GM19239 (cell line): ENCODE measurements around the gene ZDHHC13.

Source experiments
- DNase-seq: peaks from one replicate; pipeline ENCODE4 v3.0.0; 2011; ENCODE audit warnings: low spot score; ENCODE audit not compliant: insufficient read length
- FAIRE-seq: peaks from 2 replicates; lab custom pipeline; 2011; peaks lifted over from hg19 to GRCh38; lab: Jason Lieb, UNC

Gene ZDHHC13

DNA sequence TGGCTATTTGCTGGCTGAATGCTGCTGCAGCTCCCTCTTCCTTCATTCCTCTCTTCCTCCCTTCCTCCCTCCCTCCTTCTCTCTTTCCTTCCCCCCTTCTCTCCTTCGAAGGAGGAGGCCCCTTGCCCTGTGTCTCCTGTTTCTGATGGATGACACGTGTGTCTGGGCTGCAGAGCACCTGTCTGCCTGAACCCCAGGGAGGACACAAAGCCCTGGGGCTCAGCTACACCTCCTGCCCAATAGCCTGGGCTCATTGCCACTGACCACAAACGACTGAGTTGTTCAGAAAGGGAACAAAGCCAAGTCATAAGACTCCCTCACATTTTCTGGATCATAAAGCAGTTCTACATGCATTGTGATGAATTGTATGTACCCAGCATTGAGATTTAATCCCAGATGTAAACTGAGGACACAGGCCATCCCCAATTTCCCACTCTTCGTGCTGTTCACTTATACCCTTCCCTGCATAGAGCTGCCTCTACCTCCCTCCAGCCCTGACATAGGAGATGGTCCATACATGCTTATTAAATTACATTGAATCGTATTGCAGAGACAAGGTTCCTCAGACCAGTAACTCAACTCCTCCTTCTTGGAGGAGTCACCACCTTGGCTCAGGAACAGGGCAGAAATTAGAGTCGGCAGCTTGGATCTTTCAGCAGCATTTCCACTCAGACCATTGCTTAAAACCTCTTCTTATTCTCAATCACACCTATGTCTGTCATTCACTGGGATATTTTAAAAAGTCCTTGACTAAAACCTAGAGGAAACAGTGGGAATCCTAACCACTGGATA, 83.6 kb downstream of the ZDHHC13 start:
- no peak for DNase-seq

DNA sequence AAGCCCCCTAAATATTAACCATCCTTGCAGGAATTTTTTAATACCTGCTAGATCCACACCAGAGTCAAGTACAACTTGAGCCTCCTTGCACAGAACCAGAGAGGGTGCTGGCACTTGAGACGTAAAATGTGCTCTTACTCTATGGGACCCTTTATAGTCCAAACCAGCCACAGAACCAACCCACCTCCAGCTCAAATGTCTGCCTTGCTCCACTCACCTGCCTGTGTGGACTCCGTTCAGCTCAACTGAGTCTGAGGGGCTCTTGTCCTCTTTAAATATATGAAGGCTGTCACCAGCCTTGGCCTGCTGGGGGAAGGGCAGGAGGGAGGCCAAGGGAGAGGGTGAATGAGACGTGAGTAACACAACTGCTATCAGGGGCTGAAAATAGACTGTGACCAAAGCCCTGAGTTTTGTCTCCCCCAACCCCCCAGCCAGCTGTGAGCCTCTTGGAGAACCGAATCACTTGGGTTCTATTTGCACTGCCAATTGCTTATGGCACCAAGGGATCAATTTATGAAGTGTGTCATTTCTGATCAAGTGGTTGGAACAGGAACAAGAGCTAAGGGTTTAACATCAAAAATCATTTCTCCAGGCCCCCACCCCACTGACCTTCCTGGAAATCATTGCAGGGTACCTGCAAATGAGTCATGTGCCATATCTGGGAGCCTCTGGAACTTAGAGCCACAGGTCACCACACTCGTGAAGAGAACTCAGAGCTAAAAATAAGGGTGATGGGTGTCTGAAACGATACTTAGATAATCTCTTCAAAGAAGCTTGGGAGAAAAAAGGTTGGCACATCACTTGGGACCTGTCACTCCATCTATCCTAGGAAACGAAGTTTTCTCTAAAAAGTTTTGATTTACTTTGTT, 85.0 kb downstream of the ZDHHC13 start, which contains the start of gene CSRP3:
CSRP3 (minus strand) TSS at position 247 of the 869 bp plus-strand sequence. CDS start 9,535 bp downstream, outside the sequence.
- DNase-seq = no peak
- no peak for FAIRE-seq

More for the DNA sequence above, 83.6 kb downstream of the ZDHHC13 start:
- FAIRE-seq = no peak

DNA sequence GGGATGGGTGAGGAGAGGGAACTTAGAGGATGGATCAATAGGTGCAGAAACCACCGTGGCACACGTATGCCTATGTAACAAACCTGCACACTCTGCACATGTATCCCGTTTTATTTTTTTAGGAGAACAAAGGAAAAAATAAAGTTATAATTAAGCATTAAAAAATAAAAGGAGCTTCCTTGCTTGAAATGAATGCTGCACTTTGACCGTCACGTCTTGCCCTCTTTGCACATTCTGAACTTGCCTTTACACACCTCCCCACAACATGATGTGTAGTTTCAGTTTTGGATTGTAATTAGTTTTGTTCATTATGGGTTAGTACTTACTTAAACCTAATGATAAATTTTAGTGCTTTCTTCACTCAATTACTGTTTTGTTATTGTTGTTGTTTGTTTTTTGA, 87.9 kb downstream of the ZDHHC13 start:
- DNase-seq (no peak), FAIRE-seq (no peak)

DNA sequence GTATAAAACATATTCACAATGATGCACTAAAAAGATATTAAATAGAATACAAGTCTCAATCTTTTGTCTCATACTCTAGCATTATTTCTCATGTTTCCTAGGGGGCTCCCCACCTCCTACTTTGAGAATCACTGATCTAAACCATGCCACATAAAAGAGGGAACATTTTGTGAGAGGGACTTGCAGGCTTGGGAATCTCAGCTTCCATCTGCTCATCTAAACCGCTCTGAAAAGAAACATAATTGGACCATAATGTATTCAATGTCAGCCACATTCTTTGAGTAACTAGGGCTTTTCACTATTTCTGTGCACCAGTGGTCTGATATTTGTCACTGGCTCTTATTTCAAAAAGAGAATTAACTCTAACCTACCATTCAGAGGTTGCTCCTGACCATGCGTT, 91.2 kb downstream of the ZDHHC13 start:
- FAIRE-seq (no peak), DNase-seq (no peak)

DNA sequence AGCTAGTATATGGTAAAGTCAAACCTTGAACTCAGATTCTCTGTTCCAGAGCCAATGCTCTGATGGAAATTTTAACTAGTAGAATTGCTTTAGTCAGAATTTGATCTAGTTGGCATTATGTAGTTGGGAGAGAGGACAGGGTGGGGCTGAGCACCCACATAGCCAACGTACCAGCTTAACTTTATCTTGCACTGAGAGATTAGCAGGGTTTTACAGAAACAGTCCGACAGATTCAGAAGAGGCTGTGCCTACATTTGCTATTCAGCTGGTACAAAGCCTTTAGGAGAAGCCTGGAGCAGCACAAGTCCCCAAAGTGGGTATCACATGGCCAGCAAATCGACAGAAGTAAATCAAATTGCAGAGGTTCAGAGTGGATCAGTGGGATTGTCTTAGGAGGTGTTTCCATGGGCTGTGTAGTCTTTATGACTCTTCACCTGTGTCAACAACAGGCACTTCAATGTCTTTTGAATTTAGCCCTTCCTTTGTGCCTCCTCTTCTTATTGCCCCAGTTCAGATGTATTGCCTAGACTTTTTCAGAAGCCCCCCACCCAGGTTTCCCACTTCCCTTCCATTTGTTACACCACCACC, 92.1 kb downstream of the ZDHHC13 start:
- FAIRE-seq = no peak

DNA sequence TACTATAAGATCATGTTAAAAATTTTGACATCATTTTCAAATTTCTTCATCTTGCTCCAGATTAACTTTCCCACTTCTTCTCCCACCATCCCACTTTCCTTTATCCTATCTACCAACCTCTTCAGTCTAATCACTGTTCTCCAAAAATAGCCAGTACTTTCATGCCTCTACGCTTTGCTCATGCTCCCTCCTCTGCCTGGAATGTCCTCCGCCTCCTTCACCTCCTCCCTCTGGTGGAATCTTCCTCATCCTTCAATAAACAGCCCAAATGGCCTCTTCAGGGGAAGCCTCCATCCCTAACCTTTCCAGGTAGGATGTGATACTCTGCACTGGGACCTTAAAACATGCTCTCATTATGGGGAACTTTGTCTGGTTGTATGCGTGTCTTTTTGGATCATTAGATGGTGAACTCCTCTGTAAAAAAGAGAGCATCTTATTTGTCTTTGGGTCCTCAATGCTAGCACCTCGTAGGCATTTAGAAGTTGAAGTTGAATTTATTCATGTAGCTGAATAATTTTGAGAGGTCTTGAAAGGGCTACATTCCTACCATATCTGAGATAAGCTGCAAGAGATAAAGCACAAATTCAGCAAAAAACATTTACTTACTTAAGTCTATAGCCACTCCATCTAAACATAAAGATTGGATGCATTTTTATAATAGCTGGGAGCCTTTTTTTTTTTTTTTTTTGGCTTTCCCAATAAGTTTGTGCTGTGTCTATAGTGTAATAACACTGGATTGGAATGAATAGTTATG, 92.8 kb downstream of the ZDHHC13 start:
- DNase-seq (no peak), FAIRE-seq (no peak)

More for the DNA sequence above, 92.1 kb downstream of the ZDHHC13 start:
- DNase-seq = no peak

DNA sequence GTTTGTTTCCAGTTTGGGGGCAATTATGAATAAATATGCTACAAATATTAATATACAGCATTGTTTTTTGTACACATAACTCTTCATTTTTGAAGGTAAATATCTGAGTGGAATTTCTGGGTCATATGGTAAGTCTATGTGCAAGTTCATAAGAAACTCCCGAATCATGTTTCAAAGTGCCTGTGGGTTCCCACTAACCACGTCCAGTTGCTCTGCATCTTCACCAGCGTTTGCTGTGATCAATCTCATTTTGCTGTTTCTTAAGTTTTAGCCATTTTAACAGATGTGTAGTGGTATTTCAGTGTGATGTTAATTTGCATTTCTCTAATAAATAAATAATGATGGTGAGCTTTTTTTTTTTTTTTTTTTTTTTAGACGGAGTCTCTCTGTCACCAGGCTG, 99.1 kb downstream of the ZDHHC13 start:
- FAIRE-seq = no peak

DNA sequence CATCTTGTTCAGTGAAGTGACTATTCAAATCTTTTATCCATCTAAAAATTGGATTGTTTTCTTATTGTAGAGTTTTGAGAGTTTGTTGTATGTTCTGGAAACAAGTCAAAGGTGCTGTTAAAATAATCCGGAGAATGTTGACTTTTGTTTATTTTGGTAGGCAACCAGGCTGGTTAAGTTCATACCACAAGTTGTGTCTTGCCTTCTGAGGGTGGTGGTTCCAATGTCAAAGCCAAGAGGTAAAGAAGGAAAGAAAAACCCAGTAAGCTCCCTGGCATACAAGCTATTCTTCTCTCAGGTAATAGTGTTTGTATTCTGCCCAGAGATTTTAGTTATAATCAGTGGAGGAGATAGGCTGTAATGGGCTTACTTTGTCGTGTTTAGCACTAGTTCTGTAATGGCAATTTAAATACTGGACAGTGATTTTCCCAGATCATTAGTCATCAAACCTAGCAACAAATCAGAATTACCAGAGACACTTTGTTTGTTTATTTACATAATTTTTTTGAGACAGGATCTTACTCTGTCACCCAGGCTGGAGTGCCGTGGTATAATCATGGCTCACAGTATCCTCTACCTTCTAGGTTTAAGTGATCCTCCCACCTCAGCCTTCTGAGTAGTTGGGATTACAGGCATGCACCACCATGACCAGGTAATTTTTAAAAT, 99.9 kb downstream of the ZDHHC13 start:
- DNase-seq (no peak), FAIRE-seq (no peak)

More for the DNA sequence above, 99.1 kb downstream of the ZDHHC13 start:
- no peak for DNase-seq

DNA sequence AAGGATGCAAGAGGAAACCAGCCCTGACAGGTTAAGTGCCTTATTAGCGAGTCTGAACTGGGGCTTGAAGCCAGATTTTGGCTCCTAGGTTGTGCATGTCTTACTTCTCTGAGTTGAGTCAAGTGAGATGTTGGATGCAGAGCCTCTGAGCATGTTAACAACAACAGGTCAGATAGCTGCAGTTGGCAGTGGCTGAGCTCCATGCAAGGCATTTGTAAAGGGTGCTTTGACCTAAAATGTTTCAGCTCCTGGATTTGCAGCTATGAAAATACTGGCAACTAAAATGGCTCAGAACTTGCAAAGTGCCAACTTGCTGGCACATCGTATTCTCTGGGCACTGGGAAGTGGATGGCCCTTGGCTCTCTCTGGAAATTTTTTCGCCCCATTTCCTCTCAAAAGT, 101.2 kb downstream of the ZDHHC13 start:
- no peak for FAIRE-seq
- DNase-seq = no peak

DNA sequence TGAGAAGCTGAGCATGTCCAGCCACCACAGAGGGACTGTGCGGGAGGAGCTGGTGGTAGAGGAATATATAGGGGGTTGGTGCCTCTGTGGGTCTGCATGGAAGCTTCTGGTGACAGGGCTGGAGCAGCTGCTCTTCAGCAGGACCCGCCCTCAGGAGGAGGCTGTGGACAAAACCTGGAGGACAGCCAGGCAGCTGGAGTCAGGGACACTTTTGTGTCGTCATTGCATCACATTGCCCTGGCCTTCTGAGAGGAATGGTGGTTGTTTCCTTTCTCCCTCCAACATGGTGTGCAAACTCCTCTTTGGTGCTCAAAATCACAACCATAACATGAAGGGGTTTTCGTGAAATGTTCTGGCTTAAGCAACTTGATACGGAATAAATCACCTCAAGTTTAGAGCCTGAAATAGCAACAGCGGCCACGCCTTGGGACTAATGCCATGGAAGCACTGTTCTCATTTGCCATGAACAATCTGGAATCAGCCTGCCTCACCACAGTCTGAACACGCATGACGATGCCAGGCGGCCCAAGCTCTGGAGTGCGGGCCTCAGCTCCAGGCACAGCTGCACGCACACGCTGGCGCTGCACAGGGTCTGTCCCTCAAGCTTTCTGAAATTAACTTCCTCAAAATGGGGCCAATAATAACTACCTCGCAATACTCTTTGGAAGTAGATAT, 102.0 kb downstream of the ZDHHC13 start:
- DNase-seq (no peak), FAIRE-seq (no peak)

DNA sequence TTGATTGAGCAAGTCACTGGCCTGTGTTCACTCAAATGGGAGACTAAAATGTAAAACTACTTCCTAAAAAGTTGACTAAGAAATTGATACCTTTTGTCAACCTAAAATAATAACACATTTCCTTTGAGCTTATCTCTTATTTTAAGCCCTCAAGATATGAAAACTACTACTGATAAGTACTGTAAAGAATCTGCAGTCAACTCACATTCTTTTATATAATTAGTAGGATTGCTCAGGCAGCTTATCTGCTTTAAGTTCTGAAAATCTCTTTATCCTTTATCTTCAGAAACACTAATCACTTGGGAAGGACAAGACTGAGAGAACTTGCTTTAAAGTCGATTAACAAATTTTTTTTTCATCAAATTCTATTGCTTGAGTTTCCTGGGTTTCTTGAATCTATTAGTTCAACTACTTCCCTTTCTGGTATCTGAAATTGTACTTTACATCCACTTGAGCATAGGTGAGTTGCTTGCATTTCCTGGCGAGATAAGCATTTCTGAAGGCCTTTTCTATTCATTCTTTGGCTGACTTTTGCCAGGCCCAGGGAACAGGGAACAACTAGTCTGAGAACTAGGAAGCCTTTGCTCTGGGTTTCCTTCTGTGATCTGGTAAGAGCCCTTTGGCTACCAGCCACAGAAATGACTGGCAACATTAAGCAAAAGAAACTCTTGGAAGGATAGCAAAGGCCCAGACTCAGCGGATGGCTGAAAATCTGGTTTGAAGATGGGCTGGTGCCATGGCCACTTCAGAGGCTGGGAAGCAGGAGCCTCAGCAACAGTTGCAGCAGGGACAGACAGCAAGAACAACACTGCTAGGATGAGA, 104.1 kb downstream of the ZDHHC13 start:
- FAIRE-seq = no peak
- DNase-seq = no peak

DNA sequence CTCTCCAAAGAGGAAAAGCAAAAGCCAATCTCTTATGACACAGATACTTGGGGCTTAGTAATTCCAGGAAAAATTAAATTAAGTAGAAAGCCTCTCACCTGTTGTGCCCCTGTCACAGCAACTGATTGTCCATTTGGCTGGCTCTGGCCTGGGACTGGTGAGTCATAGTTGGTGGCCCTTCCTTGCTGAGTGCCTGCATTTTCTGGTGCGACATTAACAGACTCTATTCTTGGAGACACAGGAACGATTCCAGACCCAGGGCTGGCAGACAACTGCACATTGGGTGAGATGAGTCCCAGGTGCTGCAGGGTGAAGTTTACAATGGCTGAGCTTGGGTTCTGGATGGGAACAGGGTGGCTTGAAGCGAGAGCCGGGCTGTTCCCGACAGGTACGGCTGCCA, 108.2 kb downstream of the ZDHHC13 start:
- FAIRE-seq = no peak
- no peak for DNase-seq

DNA sequence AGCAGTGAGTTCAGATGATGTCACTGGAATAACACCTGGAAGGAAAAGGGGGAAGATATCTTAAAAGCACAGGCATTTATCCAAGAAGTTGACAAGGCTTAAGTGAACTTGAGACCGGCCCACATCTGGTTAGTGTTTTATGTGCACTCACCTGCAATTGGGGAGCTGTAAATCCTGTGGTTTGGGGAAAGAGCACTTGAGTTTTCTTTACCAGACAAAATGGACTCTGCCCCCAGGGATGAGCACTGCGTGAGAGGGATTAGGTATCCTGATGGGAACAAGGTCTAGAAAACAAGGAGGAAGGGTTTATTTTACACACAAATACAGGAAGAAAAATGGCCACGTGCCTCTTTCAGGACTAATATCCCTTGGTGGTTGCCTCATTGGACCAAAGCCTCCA, 108.6 kb downstream of the ZDHHC13 start:
- FAIRE-seq (no peak), DNase-seq (no peak)
